Epithelial cell of proximal tubule (primary cell): ENCODE measurements around the gene TPCN1. TPM values are rescaled to one million over a fixed set of nuclear protein-coding genes. Genes with fewer than 3 reads are reported as not detected.

Source experiments
- DNase-seq: peaks from one replicate; pipeline ENCODE4 v3.0.0-alpha.2; 2011; ENCODE audit warnings: low read depth
- H3K4me3 ChIP-seq: 2 replicates; pipeline ENCODE4 v1.5.1; 2011; ENCODE audit warnings: low read depth, mild to moderate bottlenecking, low read length
- total RNA-seq: library from RNA; depleted of rRNA; stranded (reverse); fragments of >200 nt; gene quantifications from 2 replicates; pipeline ENCODE4 v1.2.3, GENCODE V29; 2015
- TF ChIP-seq, protein P1 (sequence below): conservative IDR thresholded peaks from 2 replicates; pipeline ENCODE4 v1.5.1; 2012; ENCODE audit warnings: low read depth, mild to moderate bottlenecking, low read length

The TPCN1 gene
- total RNA-seq, 1 donor from 2014 or later: 32.0 TPM

DNA sequence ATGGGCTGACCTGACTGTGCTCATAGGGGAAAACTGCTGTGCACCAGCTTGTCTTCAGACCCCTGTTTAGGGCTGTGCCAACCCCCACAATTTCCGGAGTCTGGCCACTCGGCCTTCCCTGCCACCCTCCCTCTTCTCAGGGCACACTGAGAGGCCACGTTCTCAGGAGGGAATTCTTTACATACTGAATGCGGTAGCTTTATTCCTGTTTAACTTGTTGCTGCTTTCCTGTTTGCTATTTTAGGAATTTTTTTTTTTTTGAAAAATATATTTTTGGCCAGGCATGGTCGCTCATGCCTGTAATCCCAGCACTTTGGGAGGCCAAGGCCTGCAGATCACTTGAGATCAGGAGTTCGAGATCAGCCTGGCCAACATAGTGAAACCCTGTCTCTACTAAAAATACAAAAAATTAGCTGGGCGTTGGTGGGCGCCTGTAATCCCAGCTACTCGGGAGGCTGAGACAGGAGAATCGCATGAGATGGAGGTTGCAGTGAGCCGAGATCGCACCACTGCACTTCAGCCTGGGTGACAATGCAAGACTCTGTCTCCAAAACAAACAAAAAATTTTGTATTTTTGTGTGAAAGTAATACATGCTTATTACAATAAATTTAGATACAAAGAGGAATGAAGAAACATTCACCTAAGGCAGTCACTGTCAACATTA, 39.5 kb downstream of the TPCN1 start:
- TF ChIP-seq, protein P1, sequence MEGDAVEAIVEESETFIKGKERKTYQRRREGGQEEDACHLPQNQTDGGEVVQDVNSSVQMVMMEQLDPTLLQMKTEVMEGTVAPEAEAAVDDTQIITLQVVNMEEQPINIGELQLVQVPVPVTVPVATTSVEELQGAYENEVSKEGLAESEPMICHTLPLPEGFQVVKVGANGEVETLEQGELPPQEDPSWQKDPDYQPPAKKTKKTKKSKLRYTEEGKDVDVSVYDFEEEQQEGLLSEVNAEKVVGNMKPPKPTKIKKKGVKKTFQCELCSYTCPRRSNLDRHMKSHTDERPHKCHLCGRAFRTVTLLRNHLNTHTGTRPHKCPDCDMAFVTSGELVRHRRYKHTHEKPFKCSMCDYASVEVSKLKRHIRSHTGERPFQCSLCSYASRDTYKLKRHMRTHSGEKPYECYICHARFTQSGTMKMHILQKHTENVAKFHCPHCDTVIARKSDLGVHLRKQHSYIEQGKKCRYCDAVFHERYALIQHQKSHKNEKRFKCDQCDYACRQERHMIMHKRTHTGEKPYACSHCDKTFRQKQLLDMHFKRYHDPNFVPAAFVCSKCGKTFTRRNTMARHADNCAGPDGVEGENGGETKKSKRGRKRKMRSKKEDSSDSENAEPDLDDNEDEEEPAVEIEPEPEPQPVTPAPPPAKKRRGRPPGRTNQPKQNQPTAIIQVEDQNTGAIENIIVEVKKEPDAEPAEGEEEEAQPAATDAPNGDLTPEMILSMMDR: no peak
- no peak for DNase-seq
- no peak overlapping the region for H3K4me3 ChIP-seq

DNA sequence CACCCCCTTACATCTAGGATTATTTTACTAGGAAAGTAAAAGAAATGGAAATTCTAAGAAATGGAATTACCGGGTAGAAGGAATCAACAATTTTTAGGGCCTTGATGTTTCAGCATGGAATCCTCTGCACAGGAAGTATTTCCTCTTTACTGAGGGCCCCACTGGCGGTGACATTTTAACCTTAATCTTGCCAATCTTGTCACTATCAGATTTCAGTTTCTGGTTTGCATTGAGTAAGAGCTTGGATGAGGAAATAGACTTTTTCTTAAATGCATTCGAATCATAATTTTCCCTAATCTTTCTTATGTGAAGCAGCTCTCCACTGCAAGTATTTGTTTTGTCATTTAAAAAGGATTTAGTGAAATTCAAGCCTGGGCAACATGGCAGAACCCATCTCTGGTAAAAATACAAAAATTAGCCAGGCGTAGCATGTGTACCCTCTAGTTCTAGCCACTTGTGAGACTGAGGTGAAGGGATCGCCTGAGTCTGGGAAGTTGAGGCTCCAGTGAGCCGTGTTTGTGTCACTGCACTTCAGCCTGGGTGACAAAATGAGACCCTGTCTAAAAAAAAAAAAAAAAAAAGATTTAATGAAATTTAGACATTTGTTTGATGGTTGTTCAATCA, 40.7 kb downstream of the TPCN1 start:
- DNase-seq: no peak
- TF ChIP-seq, protein P1: no peak
- no peak overlapping the region for H3K4me3 ChIP-seq

DNA sequence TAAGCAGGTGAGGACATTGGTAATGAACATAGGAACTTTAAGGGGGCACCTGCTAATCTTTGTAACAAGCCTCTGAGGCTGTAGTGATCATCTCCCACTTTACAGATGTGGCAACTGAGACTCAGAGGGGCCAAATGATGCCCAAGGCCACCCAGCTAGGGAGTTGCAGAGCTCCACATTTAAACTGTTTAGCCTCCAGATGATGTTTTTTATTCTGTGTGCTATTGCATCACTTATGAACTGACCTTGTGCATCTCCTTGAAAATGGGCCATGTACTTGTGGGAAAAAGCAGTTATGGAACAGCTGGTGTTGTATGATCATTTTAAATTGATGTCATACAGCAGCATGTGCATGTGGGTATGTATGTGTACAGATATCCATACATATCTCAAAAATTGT, 41.4 kb downstream of the TPCN1 start:
- TF ChIP-seq, protein P1: no peak
- no peak overlapping the region for H3K4me3 ChIP-seq
- no peak for DNase-seq

DNA sequence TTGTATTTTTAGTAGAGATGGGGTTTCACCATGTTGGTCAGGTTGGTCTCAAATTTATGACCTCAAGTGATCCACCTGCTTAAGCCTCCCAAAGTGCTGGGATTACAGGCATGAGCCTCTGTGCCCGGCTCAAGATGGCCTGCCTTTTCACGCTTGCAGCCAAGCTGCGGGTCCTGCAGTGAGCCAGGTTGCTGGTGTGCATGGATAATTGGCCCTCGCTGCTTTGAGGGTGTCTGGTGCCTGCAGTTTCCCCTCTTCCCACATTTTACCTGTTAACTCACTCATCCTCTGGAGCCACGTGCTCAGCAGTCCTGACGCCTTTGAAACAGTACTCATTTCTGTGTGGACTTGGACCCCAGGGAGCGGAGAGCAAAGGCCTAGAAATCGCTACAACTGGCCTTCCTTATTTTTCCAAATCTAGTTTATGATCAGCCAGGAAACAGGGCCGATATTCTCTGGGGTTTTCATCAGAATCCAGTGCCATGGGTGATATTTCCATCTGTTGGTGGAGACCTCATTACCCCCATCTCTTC, 42.2 kb downstream of the TPCN1 start:
- no peak for DNase-seq
- no peak overlapping the region for H3K4me3 ChIP-seq
- TF ChIP-seq, protein P1: no peak

DNA sequence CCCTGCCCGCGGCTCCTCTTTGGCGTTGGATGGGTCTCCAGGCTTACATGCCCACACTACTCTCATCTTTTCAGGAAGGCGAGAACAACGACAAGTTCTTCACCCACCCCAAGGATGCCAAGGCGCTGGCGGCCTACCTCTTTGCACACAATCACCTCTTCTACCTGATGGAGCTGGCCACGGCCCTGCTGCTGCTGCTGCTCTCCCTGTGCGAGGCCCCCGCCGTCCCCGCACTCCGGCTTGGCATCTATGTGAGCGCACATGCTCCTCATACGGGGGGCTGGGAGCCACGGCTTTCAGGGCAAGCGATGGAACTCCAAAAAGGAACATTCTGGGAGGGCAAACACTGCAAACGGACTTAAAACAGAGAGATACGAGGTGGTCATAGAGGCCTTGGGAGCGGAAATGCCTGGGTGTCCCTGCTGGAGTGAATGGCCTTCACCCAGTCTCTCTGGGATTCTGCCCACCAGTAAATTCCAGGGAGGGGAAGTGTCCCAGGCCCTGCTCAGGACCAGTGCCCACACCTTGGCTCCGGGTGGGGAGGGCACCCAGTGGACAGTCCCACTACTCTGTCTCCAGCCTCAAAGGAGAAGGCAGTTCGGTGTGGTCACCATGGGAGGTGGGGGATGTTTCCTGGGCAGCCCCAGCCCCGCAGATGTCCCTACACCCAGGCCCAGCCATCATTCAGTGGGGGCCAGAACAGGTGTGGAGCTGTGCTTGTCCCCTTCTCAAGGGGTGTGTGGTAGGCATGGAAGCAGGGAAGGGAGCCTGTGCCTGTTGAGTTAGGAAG, 45.0 kb downstream of the TPCN1 start:
- no peak for DNase-seq
- TF ChIP-seq, protein P1: no peak
- no peak overlapping the region for H3K4me3 ChIP-seq

DNA sequence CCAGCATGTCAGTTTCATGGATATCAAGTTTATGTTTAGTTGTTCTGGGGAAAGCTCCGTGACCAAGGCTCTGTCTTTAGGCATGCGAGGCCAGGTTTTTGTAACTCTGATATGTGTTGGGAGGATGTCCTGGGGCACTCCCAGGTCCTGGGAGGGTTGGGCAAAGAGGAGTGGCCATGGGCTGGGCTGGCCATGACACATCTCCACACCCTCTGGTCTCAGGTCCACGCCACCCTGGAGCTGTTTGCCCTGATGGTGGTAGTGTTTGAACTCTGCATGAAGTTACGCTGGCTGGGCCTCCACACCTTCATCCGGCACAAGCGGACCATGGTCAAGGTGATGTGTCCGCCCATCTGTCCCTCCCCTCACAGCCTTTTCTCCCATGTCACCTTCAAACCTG, 46.4 kb downstream of the TPCN1 start:
- TF ChIP-seq, protein P1: no peak
- DNase-seq: no peak
- H3K4me3 ChIP-seq: no peak overlapping the region
